Endothelial cell of hepatic sinusoid (primary cell): ENCODE measurements around the gene TPT1.
"Not testable (repeated sequence)": the region's sequence is repeated elsewhere in the genome, so short reads cannot be mapped to it uniquely, and the experiment has no call there.

ENCODE experiments used
- in situ Hi-C: cut with HindIII; loops from 2 replicates; pipeline ENCODE4 v1.10.0; 2017; ENCODE audit warnings: low sequenced_read_pairs

TPT1 gene

GRCh38 chr13:45341034-45341798 is at the start of gene TPT1:
Gene TPT1, minus strand, starts transcription at chr13:45341183. Its CDS starts 114 bp downstream, at chr13:45341069.
- in situ Hi-C loops, result loop anchor here (5.0 kb wide), 1 partner anchor 56 kb away; no protein-coding TSS in a partner anchor

- in situ Hi-C loops, result loop anchor here (10.0 kb wide), 1 partner anchor 74 kb away; the partner anchor contains the start of gene COG3
Observed at GRCh38 chr13:45390348-45390747, 49.4 kb upstream of the TPT1 start.

- in situ Hi-C loops, result no loop called here
Observed at GRCh38 chr13:45388664-45389063, 47.7 kb upstream of the TPT1 start.

- in situ Hi-C loops, result not testable (repeated sequence)
Observed at GRCh38 chr13:45386892-45387575, 46.1 kb upstream of the TPT1 start.

- in situ Hi-C loops, result no loop called here
Observed at GRCh38 chr13:45385907-45386553, 45.0 kb upstream of the TPT1 start.

- in situ Hi-C loops, result no loop called here
Observed at GRCh38 chr13:45385320-45385719, 44.3 kb upstream of the TPT1 start.

GRCh38 chr13:45384474-45385174 is 43.6 kb upstream of the TPT1 start:
- in situ Hi-C loops, result no loop called here

- in situ Hi-C loops, result not testable (repeated sequence)
Observed at GRCh38 chr13:45382739-45383138, 41.8 kb upstream of the TPT1 start.

GRCh38 chr13:45381196-45381595 is 40.2 kb upstream of the TPT1 start:
- in situ Hi-C loops, result no loop called here

GRCh38 chr13:45380708-45381107 is 39.7 kb upstream of the TPT1 start:
- in situ Hi-C loops, result not testable (repeated sequence)

- in situ Hi-C loops, result not testable (repeated sequence)
Observed at GRCh38 chr13:45379516-45379915, 38.5 kb upstream of the TPT1 start.

GRCh38 chr13:45378786-45379185 is 37.8 kb upstream of the TPT1 start:
- in situ Hi-C loops, result not testable (repeated sequence)

- in situ Hi-C loops, result not testable (repeated sequence)
Observed at GRCh38 chr13:45377314-45377713, 36.3 kb upstream of the TPT1 start.

- in situ Hi-C loops, result not testable (repeated sequence)
Observed at GRCh38 chr13:45376651-45377050, 35.7 kb upstream of the TPT1 start.

- in situ Hi-C loops, result no loop called here
Observed at GRCh38 chr13:45374917-45375316, 33.9 kb upstream of the TPT1 start.

- in situ Hi-C loops, result no loop called here
Observed at GRCh38 chr13:45373162-45373547, 32.2 kb upstream of the TPT1 start.

- in situ Hi-C loops, result no loop called here
Observed at GRCh38 chr13:45372189-45373161, 31.5 kb upstream of the TPT1 start.

GRCh38 chr13:45370922-45371406 is 30.0 kb upstream of the TPT1 start:
- in situ Hi-C loops, result no loop called here

- in situ Hi-C loops, result no loop called here
Observed at GRCh38 chr13:45369116-45369515, 28.1 kb upstream of the TPT1 start.

- in situ Hi-C loops, result no loop called here
Observed at GRCh38 chr13:45368571-45368970, 27.6 kb upstream of the TPT1 start.
